Ectodermal cell (in vitro differentiated cells): Measurements from ENCODE around the gene ATP6AP1.

Experiments
- H3K27ac ChIP-seq: 2 replicates; pipeline ENCODE4 v1.7.0; 2013; ENCODE audit warnings: mild to moderate bottlenecking, low read depth, low read length; ENCODE audit not compliant: insufficient read depth, poor library complexity, severe bottlenecking
- H3K27me3 ChIP-seq: 2 replicates; pipeline ENCODE4 v1.7.0; 2013; ENCODE audit warnings: mild to moderate bottlenecking, low read length; ENCODE audit not compliant: insufficient read depth, control insufficient read depth, poor library complexity, severe bottlenecking
- H3K36me3 ChIP-seq: one replicate; pipeline ENCODE4 v1.7.0; 2013; ENCODE audit warnings: low read length; ENCODE audit not compliant: control insufficient read depth, insufficient read depth
- H3K4me1 ChIP-seq: one replicate; pipeline ENCODE4 v1.7.0; 2013; ENCODE audit warnings: low read length; ENCODE audit not compliant: control insufficient read depth, insufficient read depth
- H3K4me3 ChIP-seq: 2 replicates; pipeline ENCODE4 v1.7.0; 2013; ENCODE audit warnings: low read depth, low read length, control low read depth; ENCODE audit not compliant: insufficient read depth
- H3K9me3 ChIP-seq: 2 replicates; pipeline ENCODE4 v1.7.0; 2013; ENCODE audit warnings: mild to moderate bottlenecking, low read length, moderate library complexity; ENCODE audit not compliant: control insufficient read depth
- WGBS, 2 experiments: methylation state at CpG; one replicate each; pipeline ENCODE4 v1.1.7; 2013; ENCODE audit warnings: missing lambda C conversion rate in 2 of 2; 5-methylcytosine and 5-hydroxymethylcytosine counted together

The ATP6AP1 gene

GRCh38 chrX:154430479-154430878 is 2.0 kb downstream of the ATP6AP1 start:
- Histone ChIP-seq H3K36me3 (no peaks in the 10 kb centered on the region), H3K27ac (no peak overlapping the region), H3K4me3 (no peak overlapping the region), H3K4me1 (no peaks in the 10 kb centered on the region), H3K27me3 (no peaks in the 10 kb centered on the region), H3K9me3 (no peaks in the 10 kb centered on the region)
- 87 to 90% methylated on average over 6 of the region's 6 CpGs for WGBS, 2 experiments

- Histone ChIP-seq H3K4me1 (no peaks in the 10 kb centered on the region), H3K9me3 (no peaks in the 10 kb centered on the region), H3K27me3 (no peaks in the 10 kb centered on the region), H3K27ac (no peak overlapping the region), H3K4me3 (no peak overlapping the region), H3K36me3 (no peaks in the 10 kb centered on the region)
- WGBS, 2 experiments, result 85 to 87% methylated on average over 7 of the region's 7 CpGs
Measured at GRCh38 chrX:154430916-154431315, 2.4 kb downstream of the ATP6AP1 start.

- no peaks in the 10 kb centered on the region for H3K9me3 ChIP-seq
- H3K4me3 ChIP-seq, result no peak overlapping the region
- no peaks in the 10 kb centered on the region for H3K27me3 ChIP-seq
- no peak overlapping the region for H3K27ac ChIP-seq
- H3K4me1 ChIP-seq, result no peaks in the 10 kb centered on the region
- H3K36me3 ChIP-seq, result no peaks in the 10 kb centered on the region
- 77 to 91% methylated on average over 4 to 5 of the region's 5 CpGs for WGBS, 2 experiments
Measured at GRCh38 chrX:154431341-154431740, 2.9 kb downstream of the ATP6AP1 start.

GRCh38 chrX:154432210-154432609 is 3.7 kb downstream of the ATP6AP1 start:
- H3K4me1 ChIP-seq, result no peaks in the 10 kb centered on the region
- H3K36me3 ChIP-seq, result no peaks in the 10 kb centered on the region
- H3K27ac ChIP-seq, result no peak overlapping the region
- no peaks in the 10 kb centered on the region for H3K27me3 ChIP-seq
- 94 to 95% methylated on average over 8 of the region's 8 CpGs for WGBS, 2 experiments
- no peak overlapping the region for H3K4me3 ChIP-seq
- no peaks in the 10 kb centered on the region for H3K9me3 ChIP-seq

GRCh38 chrX:154433605-154434004 is 5.1 kb downstream of the ATP6AP1 start:
- 92 to 96% methylated on average over 7 of the region's 7 CpGs for WGBS, 2 experiments
- Histone ChIP-seq H3K36me3 (no peaks in the 10 kb centered on the region), H3K4me3 (no peak overlapping the region), H3K4me1 (peaks cover 2% of the 10 kb centered on the region), H3K9me3 (no peaks in the 10 kb centered on the region), H3K27ac (no peak overlapping the region), H3K27me3 (no peaks in the 10 kb centered on the region)

- H3K9me3 ChIP-seq, result no peaks in the 10 kb centered on the region
- H3K36me3 ChIP-seq, result no peaks in the 10 kb centered on the region
- peaks cover 4% of the 10 kb centered on the region for H3K4me1 ChIP-seq
- no peak overlapping the region for H3K4me3 ChIP-seq
- 94 to 98% methylated on average over 7 of the region's 7 CpGs for WGBS, 2 experiments
- no peaks in the 10 kb centered on the region for H3K27me3 ChIP-seq
- H3K27ac ChIP-seq, result no peak overlapping the region
Measured at GRCh38 chrX:154434394-154435168, 6.1 kb downstream of the ATP6AP1 start.

GRCh38 chrX:154435171-154435733 is 6.8 kb downstream of the ATP6AP1 start:
- H3K27ac ChIP-seq, result no peak overlapping the region
- no peaks in the 10 kb centered on the region for H3K36me3 ChIP-seq
- WGBS, 2 experiments, result 96 to 97% methylated on average over 19 of the region's 19 CpGs
- H3K27me3 ChIP-seq, result no peaks in the 10 kb centered on the region
- no peak overlapping the region for H3K4me3 ChIP-seq
- no peaks in the 10 kb centered on the region for H3K9me3 ChIP-seq
- peaks cover 4% of the 10 kb centered on the region for H3K4me1 ChIP-seq

- 3 to 4% methylated on average over 50 to 75 of the region's 78 CpGs for WGBS, 2 experiments
- Histone ChIP-seq H3K36me3 (no peaks in the 10 kb centered on the region), H3K27ac (no peak overlapping the region), H3K4me3 (peak overlapping the region; percentile 58), H3K4me1 (peaks cover 4% of the 10 kb centered on the region), H3K9me3 (no peaks in the 10 kb centered on the region), H3K27me3 (no peaks in the 10 kb centered on the region)
Measured at GRCh38 chrX:154436374-154436982, 8.0 kb downstream of the ATP6AP1 start.

GRCh38 chrX:154436983-154437752 is 8.7 kb downstream of the ATP6AP1 start, which contains the start of gene GDI1:
Gene GDI1, plus strand, starts transcription at chrX:154437154. Its CDS starts 101 bp downstream, at chrX:154437255.
- peak within 1 kb of the TSS; percentile 58 for H3K4me3 ChIP-seq
- no peak within 1 kb of the TSS for H3K27ac ChIP-seq
- 0% methylated on average over 90 of the region's 93 CpGs for WGBS, 2 experiments
- H3K9me3 ChIP-seq, result no peaks in the 10 kb centered on the region
- H3K4me1 ChIP-seq, result peaks cover 4% of the 10 kb centered on the region
- no peaks in the 10 kb centered on the region for H3K27me3 ChIP-seq
- H3K36me3 ChIP-seq, result no peaks in the 10 kb centered on the region
